ENCODE measurements around the gene NCR2.

NCR2 gene

DNA sequence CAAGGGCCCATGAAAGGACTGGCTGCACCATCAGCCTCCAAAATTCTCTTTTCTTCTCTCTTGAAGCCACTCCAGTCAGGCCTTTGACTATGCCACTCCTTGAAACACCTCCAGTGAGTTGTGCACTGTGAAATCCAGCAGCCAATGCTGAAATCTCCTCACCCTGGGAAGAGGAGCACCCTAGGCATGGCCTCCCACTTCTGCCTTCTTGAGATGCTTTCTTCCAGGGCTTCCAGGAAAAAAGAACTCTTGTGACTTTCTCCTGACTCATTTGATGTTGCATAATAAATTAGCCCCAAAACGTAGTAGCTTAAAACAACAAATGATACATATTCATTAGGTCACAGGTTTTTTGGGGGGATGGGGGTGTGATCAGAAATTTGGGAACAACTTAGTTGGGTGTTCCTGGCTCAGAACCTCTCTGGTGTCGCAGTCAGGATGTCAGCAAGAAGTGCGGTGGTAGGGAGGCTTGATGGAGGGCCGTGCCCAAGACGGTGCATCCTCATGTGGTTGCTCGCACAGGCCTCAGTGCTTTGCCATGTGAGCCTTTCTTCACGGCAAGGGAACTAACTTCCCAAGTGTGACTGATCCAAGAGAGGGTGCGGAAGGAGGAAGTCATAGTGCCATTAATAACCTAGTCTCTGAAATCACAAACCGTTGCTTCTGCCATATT lies 12.1 kb downstream of the NCR2 start:
- TF ChIP-seq, protein P1, sequence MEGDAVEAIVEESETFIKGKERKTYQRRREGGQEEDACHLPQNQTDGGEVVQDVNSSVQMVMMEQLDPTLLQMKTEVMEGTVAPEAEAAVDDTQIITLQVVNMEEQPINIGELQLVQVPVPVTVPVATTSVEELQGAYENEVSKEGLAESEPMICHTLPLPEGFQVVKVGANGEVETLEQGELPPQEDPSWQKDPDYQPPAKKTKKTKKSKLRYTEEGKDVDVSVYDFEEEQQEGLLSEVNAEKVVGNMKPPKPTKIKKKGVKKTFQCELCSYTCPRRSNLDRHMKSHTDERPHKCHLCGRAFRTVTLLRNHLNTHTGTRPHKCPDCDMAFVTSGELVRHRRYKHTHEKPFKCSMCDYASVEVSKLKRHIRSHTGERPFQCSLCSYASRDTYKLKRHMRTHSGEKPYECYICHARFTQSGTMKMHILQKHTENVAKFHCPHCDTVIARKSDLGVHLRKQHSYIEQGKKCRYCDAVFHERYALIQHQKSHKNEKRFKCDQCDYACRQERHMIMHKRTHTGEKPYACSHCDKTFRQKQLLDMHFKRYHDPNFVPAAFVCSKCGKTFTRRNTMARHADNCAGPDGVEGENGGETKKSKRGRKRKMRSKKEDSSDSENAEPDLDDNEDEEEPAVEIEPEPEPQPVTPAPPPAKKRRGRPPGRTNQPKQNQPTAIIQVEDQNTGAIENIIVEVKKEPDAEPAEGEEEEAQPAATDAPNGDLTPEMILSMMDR (IDR thresholded peaks at IDR 0.05; ENCODE audit: low read depth, low read length) = no peak
- DNase-seq (ENCODE audit: extremely low read depth, low read depth) = no peak

DNA sequence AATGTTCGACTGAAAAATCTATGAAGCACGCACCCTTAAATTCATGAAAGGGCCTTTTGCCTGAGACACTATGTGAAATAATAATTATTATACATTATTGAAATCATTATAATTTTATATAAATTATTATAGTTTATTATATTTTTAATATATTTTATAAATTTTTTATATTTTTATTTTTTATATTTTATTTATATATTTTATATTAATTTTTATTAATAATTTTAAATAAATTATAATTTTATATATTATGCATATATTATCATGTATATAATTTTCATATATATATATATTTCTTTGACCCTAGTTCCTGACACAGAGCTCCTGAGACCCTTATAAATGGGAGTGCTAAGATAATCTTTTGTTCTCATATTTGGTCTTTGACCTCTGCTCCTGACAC lies 13.5 kb downstream of the NCR2 start:
- DNase-seq (ENCODE audit: extremely low read depth, low read depth) = no peak
- TF ChIP-seq, protein P1 (IDR thresholded peaks at IDR 0.05; ENCODE audit: low read depth, low read length) = no peak

DNA sequence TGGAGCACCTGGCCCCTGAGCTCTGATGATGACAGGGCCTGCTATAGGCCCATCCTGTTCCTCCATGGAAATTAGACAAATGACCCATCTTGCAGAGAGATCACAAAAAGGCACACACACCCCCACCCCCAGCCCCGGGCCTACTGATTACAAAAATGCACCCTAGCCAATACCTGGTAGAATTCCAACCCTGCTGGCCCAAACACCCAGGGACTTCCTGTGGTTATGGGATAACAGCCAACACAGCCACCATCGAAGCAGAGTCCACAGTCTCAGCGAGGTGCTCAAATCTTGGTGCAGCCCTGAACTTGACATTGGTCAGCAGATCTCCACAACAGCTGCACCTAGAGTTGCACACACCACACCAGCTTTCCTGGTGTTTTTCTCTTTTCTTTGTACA lies 17.0 kb downstream of the NCR2 start:
- no peak for DNase-seq (ENCODE audit: extremely low read depth, low read depth)
- TF ChIP-seq, protein P1 (IDR thresholded peaks at IDR 0.05; ENCODE audit: low read depth, low read length) = no peak

DNA sequence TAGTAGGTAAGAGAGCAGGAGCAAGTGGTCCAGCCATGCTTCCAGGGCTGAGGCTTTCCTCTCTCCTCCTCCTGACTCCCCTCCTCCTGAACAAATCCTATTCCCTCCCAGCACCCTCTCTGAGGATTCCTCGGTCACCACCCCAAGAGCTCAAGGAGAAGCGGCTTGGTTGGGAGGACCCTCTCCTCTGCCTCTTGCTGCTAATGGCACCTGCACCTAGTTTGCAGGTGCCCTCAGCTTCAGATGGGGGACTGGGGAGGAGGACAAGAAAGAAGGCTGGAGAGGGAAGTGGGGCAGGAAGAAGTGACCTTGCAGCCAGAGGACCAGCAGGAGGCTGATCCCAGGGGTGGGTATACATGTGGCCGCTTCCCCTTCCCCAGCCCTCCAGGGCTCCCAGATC lies 17.5 kb downstream of the NCR2 start:
- TF ChIP-seq, protein P1 (IDR thresholded peaks at IDR 0.05; ENCODE audit: low read depth, low read length) = no peak
- DNase-seq (ENCODE audit: extremely low read depth, low read depth) = no peak

DNA sequence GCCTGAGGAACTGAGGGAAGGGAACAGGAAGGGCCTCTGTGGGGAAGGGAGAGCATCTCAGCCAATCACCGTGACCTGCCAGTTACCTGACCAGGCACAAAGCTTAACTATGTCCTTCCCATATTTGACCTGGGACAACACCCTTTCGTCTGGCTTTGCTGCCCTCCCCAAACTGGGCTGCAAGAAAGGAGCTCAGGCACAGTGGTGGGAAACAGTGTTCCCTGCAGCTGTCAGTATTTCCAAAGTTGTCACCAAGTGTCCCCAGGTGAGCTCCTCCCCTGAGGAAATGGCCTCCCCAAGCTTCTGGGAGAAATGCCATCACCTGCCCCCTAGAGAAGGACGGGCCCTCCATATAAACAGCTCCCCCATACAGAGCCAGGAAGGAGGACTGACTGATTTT lies 17.9 kb downstream of the NCR2 start:
- TF ChIP-seq, protein P1 (IDR thresholded peaks at IDR 0.05; ENCODE audit: low read depth, low read length) = no peak
- no peak for DNase-seq (ENCODE audit: extremely low read depth, low read depth)

DNA sequence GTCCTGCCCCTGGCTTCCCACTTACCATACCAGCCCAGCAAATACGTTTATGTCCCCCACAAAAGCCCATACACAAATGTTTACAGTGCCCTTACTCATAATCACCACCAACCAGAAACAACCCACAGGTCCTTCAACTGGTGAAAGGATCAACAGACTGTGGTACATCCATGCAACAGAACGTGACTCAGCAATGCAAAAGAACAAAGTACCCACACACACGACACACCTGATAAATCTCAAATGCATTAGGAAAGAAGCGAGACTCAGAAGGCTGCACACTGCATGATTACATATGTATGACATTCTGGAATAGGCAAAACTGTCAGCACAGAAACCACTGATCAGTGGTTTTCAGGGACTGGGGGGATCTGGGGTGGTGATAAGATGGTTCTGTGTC lies 20.5 kb downstream of the NCR2 start:
- TF ChIP-seq, protein P1 (IDR thresholded peaks at IDR 0.05; ENCODE audit: low read depth, low read length) = no peak
- DNase-seq (ENCODE audit: extremely low read depth, low read depth) = no peak

DNA sequence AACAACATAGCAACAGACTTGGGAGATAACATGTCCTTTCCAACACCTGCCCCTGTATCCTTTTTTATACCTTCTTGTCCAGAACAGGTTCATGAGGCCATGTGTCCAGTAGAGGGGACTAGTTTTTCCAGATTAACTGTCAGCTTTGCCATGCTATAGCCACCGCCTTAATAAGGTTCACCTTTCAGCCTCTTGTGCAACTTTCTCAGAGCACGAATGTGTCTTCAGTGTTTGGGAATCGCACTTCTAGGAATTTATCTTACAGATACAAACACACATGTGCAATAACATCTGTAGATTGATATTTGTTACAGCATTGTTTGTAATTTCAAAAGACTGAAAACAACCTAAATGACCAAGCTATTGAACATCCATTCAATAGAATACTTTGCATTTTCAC lies 21.4 kb downstream of the NCR2 start:
- no peak for DNase-seq (ENCODE audit: extremely low read depth, low read depth)
- TF ChIP-seq, protein P1 (IDR thresholded peaks at IDR 0.05; ENCODE audit: low read depth, low read length) = no peak

Measured in AG09319 (cell line).